ENCODE results near the gene COL18A1.
"Not testable (repeated sequence)": the region's sequence is repeated elsewhere in the genome, so short reads cannot be mapped to it uniquely, and the experiment has no call there.

The COL18A1 gene

DNA sequence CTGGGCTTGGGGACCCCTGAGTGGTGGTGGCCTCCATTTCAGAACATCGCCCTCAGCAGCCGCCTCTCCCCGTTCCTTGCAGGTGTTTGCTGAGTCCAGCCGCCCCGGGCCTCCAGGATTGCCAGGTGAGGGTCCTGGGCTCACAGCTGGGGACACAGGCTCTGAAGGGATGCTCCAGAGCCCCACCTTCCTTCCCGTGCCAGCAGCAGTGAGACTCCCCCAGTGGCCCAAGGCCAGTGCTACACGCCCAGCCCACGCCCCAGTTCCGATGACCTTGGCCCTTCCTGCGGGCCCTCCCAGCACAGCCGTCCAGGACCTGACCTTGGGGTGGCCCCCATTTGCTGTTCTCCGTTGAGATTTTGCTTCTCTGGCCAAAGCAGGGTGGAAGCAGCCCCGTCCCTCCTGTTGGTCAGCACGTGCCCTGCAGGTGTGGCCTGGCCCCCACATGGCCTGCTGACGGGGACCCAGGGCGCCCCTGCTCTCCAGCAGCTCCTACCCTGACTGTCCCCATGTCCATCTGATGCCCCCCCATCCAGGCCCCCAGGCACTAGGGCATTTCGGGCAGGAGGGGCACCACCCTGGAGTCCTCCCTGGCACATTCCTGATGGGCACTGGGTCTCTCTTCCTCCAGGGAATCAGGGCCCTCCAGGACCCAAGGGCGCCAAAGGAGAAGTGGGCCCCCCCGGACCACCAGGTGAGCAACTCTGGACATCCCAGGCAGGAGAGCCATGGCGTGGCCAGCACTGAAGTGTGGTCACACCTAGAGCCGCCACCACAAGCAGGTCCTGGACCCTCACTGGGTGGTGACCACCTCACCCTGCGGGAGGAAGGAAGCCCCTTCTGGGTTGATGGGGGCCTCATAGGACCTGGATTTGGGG lies 92.2 kb downstream of the COL18A1 start:
- DNase-seq, result no peak

DNA sequence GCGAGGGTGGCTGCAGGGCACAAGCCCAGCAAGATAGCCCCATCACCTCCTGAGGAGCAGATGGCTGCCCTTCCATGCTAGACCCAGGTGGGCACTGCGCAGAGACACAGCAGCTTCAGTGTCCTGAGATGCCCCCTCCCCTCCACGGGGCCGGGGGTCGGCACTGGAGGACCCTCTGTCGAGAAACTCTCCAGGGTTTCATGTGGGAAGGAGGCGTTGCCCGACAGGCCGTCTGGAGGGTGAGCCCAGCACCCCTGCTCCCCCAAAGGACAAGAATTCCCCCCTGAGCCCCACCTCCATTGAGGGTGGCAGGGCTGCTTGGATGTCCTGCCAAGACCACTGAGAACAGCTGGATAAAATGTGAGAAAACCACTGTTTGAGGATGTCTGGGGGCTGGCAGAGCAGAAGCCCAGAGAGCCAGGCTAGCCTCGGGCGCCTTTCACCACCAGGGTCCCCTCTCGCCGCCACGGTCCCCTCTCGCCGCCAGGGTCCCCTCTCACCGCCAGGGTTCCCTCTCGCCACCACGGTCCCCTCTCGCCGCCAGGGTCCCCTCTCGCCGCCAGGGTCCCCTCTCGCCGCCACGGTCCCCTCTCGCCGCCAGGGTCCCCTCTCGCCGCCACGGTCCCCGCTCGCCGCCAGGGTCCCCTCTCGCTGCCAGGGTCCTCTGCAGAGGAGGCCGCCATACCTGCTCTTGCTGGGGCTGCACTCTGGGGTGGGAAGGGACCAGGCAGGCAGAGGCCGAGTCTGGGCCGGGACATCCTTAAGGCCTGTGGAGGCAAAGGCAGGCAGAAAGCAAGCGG lies 93.1 kb downstream of the COL18A1 start:
- DNase-seq, result no peak

DNA sequence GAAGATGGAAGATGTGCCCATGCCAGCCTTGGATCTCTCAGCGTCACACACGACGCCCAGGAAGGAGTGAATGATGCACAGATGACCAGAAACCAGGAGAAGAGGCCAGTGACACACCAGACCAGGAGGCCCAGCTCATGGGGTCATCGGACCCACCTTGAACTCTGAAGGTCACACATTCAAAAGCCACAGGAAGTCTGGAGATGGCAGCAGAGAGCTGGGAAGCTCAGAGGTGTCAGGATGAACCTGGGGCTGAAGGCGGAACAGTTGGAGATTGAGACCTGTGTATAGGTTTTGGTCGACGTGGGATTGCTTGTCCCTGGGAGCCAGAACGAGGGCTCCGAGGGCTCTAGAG lies 93.7 kb downstream of the COL18A1 start:
- DNase-seq, result no peak

DNA sequence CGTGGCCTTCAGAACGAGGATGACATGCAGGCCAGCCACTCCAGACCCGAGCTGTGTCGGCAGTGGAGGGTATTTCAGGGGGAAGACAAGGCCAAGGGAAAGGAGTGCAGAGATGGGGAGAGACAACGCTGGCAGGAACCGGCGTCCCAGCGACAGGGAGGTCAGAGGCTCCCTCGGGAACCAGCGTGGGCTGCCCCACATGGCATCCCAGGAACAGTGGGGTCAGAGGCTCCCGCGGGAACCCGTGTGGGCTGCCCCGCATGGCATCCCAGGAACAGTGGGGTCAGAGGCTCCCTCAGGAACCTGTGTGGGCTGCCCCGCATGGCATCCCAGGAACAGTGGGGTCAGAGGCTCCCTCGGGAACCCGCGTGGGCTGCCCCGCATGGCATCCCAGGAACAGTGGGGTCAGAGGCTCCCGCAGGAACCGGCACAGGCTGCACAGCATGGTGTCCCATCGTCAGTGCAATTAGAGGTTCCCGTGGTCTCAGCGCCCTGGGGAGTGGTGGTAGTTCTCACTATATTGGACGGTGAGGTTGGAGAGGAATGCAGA lies 94.3 kb downstream of the COL18A1 start:
- no peak for DNase-seq

DNA sequence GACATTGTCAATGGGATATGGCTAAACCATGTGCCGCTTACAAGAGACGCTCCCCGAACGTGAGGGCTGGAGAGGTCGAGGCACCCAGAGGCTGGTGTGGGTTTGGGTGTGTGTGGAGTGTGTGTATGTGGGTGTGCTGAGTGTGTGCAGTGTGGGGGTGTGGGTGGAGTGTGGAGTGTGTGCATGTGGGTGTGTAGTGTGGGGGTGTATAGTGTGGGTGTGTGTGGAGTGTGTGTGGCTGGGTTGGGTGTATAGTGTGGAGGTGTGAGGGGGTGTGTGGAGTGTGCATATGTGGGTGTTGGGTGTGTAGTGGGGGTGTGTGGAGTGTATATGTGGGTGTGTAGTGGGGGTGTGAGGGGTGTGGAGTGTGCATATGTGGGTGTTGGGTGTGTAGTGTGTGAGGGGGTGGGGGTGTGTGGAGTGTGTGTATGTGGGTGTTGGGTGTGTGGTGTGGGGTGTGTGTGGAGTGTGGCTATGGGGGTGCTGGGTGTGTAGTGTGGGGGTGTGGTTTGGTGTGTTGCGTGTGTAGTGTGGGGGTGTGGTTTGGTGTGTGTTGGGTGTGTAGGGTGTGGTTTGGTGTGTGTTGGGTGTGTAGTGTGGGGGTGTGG lies 95.1 kb downstream of the COL18A1 start:
- no peak for DNase-seq

DNA sequence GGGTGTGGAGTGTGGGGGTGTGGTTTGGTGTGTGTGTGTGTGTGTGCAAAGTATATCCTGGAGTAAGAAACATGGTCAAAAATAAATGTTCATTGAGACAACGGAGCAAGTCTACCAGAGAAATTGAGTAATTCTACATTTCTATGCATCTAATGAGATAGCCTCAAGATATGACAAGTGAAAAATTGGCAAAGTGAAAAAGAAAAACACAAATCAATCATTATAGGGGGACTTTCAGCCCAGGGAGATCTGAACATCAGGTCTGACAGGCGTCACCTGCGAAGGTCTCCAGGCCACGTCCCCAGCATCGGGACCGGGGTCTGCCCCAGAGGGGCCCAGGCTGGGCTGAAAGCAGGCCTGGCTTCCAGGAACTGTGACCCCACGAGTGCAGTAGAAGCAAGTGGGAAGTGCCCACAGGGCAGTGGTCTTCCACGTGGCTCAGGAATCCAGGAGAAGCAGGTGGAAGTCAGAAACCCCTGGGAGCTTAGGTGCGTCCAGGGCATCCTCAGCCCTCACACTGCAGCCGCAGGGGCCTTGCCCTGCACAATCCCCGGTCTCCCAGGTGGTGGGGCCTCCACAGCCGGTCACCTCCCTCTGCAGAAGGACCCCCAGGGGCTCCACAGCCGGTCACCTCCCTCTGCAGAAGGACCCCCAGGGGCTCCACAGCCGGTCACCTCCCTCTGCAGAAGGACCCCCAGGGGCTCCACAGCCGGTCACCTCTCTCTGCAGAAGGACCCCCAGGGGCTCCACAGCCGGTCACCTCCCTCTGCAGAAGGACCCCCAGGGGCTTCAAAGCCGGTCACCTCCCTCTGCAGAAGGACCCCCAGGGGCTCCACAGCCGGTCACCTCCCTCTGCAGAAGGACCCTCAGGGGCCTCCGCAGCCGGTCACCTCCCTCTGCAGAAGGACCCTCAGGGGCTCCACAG lies 96.4 kb downstream of the COL18A1 start:
- DNase-seq, result not testable (repeated sequence)

DNA sequence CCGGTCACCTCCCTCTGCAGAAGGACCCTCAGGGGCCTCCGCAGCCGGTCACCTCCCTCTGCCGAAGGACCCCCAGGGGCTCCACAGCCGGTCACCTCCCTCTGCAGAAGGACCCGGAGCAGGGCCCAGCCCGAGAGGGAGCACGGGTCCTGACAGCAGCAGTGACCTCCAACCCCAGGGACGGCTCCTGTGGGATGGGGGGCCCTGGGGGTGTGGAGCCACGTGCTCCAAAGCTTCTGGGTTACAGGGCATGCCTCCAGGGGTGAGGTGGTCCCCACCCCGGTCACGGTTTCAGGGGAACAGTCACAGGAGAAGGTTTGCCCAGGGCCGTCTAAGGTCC lies 97.0 kb downstream of the COL18A1 start:
- DNase-seq, result no peak

DNA sequence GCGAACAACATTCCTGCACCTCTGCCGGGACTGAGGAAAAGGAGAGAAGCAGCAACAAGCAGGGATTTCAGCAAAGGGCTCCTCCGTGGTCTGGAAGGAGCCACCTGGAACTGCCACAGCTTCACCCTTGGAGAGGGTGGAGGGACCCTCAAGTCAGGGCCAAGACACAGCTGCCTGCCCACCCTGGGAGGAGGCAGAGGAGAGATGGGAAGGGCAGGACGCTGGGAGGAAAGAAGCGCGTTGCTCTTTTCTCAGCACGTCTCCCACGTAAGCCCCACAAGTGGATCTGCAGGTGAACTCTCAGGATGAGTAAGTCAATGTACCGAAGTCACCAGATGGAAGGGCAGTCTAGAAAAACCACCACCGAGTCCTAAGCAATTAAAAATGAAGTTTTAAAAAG lies 97.6 kb downstream of the COL18A1 start:
- no peak for DNase-seq

DNA sequence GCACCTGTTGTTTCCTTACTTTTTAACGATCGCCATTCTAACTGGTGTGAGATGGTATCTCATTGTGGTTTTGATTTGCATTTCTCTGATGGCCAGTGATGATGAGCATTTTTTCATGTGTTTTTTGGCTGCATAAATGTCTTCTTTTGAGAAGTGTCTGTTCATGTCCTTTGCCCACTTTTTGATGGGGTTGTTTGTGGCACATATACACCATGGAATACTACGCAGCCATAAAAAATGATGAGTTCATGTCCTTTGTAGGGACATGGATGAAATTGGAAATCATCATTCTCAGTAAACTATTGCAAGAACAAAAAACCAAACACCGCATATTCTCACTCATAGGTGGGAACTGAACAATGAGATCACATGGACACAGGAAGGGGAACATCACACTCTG lies 98.3 kb downstream of the COL18A1 start:
- DNase-seq, result not testable (repeated sequence)

DNA sequence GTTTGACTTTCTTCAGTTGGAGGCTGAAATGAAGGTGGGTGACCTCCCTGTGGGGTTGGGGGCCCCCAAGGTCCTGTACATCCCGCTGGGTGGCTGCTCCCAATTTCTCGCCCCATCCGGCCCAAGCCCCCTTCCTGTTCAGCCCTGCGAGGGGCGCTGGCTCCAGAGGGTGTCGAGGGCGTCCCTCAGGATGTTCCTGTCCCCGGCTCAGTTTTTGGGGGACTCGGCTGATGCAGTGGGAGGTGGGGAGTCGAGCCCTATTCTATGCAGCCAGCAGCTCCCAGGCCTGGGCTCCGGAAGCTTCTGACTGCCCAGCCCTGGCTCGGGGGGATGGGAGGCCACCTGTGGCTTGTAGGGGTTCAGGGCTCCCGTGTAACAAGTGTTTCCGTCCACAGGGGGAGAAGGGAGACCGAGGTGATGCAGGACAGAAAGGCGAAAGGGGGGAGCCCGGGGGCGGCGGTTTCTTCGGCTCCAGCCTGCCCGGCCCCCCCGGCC lies 99.1 kb downstream of the COL18A1 start:
- DNase-seq, result no peak

DNA sequence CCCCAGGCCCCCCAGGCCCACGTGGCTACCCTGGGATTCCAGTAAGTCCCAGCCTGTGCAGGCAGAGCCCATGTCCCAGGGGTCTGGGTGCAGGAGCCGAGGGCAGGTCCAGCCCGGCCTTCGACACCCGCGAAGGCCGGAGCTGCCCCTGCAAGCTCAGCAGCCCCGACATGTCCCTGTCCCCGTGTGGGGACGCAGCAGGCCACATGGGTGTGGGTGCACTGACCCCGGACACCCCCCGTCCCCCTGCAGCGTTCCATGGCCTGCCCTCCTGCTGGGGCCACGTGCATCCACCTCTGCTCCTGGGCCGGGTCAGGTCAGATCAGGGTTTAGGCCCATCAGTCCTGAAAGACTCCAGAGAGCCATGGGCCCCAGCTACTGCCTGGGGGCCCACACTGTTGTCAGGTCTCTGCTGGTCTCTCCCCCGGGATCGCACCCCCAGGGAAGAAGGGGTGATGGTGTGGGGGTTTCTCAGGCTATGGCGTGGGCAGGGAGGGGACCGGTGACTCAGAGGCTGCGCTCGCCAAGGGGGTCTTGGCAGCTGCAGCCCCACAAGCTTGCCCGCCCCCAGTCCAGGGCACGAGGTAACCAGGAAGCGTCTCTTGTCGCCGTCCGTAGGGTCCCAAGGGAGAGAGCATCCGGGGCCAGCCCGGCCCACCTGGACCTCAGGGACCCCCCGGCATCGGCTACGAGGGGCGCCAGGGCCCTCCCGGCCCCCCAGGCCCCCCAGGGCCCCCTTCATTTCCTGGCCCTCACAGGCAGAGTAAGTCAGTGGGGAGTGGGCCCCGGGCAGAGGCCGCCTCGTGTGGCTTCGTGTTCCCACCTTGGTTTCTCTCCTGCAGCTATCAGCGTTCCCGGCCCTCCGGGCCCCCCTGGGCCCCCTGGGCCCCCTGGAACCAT lies 99.8 kb downstream of the COL18A1 start:
- no peak for DNase-seq

DNA sequence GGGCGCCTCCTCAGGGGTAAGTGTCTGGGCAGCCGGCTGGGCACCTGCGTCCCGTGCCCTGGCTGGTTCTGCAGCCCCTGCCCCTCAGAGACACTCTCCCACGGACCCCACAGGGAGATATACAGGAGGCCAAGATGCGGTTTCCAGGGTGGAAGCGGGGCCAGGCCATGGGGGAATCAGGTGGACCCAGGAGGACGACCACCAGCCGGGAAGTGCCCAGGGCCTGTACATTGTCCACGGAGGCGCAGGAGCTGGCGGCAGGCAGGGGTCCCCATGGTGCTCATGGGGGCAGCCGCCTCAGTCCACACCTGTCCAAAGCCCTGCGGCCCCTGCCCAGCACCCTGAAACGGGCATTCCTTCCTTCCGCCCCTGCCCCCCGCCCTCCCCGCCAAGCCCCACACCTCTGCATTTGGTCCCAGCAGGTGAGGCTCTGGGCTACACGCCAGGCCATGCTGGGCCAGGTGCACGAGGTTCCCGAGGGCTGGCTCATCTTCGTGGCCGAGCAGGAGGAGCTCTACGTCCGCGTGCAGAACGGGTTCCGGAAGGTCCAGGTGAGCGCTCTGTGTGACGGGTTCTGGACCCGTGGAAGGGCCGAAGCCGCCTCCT lies 100.6 kb downstream of the COL18A1 start:
- DNase-seq, result no peak

DNA sequence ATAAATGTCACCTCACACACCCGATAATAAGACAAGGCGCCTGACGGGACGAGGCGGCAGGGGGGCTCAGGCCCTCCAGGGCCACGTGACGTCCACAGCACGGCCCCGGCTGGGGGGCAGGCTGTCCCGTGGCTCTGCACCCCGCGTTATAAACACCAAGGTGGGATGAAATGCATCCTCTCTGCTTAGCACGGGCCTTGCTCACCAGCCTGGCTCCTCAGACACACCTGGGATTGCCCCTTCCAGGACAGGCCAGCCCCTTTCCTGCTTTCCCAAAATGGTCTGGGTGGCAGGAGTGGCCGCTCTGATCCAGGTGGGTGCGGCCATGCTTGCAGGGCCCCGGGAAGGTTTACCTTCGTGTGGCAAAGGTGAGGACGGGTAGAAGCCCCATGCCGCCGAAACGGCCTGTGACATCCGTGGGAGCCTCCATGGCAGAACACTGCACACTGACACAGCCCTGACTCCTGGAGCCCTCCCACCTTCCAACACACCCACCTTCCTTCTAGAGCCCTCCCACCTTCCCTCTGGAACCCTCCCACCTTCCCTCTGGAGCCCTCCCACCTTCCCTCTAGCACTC lies 101.4 kb downstream of the COL18A1 start:
- no peak for DNase-seq

DNA sequence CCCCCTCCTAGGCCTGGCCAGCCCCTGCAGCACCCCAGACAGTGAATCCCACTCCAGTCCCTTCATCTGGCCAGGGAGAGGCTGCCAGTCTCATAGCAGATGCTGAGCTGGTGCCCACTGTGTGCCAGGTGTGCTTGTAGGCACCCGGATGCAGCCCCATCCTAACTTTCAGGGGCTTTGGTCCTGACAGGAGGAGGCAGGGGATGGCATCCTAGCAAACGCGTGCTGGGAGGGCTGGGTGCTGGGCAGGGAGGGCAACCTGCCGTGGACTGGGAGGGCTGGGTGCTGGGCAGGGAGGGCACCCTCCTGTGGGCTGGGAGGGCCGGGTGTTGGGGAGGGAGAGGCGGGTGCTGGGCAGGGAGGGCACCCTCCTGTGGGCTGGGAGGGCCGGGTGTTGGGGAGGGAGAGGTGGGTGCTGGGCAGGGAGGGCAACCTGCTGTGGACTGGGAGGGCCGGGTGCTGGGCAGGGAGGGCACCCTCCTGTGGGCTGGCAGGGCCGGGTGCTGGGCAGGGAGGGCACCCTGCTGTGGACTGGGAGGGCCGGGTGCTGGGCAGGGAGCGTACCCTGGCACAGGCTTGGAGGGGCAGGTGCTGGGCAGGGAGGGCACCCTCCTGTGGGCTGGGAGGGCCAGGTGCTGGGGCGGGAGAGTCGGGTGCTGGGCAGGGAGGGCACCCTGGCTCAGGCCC lies 102.0 kb downstream of the COL18A1 start:
- DNase-seq, result no peak

DNA sequence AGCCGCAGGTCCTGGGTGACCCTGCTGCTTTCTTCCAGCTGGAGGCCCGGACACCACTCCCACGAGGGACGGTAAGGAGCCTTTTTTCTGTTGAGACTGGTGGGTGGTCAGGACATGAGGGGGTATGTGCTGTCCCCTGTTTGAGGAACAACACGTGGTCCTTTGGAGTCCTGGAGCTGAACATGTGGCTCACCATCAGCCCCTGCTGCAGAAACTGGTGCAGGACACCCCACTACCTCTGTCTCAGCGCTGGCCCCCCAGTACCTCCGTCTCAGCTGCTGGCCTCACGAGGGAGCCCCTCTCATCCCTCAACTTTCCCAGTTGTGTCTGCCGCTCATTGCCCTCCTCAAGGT lies 102.5 kb downstream of the COL18A1 start:
- DNase-seq, result no peak

DNA sequence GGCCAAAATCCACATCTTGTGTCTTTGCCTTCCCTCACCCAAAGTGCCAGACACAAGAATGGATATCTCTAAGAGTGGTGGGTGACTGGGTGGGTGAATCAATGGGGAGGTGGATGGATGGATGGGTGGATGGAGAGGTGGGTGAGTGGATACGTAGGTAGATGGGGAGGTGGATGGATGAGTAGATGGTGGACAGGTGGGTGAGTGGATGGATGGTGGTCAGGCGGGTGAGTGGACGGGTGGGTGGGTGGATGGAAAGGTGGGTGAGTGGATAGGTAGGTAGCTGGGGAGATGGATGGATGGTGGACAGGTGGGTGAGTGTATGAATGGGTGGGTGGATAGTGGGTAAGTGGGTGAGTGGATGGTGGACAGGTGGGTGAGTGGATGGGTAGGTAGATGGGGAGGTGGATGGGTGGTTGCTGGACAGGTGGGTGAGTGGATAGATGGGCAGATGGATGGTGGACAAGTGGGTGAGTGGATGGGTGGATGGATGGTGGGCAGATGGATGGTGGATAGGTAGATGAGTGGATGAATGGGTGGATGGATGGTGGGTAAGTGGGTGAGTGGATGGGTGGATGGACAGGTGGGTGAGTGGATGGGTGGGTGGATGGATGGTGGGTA lies 103.0 kb downstream of the COL18A1 start:
- no peak for DNase-seq

DNA sequence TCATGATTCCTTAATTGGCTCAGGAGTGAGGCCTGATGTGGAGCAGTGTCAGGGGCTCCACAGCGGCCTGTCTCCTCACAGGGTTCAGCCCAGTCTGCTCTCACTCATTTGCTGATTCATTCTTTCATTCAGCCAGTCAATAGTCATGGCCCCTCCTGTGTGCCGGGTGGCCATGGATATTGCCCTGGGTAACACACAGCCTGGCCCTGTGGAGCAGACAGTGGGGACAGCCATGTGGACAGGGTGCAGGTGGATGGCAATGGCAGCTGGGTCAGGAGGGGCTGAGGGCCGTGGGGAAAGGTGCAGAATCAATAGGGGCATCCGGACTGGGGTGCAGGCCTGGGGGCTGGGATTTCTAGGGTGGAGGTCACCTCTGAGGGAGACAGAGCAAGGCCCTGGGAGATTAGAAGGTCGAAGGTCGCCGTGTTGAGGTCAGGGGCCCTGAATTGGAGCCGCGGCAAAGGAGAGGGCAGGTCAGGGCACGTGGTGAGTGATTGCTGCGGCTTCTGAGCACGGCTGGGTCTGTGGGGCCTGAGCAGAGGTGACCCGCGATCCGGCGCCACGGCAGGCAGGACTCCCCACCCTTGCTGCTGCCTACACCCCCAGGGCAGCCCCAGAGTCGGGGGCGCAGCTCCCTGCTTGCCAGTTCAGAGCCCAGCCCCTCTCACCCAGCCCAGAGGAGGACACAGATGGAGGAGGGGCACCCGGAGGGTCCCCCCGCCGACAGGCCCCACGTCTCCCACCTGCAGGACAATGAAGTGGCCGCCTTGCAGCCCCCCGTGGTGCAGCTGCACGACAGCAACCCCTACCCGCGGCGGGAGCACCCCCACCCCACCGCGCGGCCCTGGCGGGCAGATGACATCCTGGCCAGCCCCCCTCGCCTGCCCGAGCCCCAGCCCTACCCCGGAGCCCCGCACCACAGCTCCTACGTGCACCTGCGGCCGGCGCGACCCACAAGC lies 103.9 kb downstream of the COL18A1 start:
- peak; percentile 30 for DNase-seq
